GM23338 (cell line): ENCODE measurements around the gene RET.

Source experiments
- CREB1 ChIP-seq: fragments of 250-450 bp; sonication (Bioruptor Pico); IDR thresholded peaks from 2 replicates; pipeline ENCODE4 v1.5.0; 2020; ENCODE audit warnings: low read depth, mild to moderate bottlenecking, moderate library complexity
- EZH2 ChIP-seq: fragments of 200-600 bp; sonication (generic); IDR thresholded peaks from one replicate; pipeline ENCODE4 v1.8.0; 2017; ENCODE audit warnings: antibody characterized with exemption, mild to moderate bottlenecking, low read depth; ENCODE audit not compliant: unreplicated experiment
- EZH2phosphoT487 ChIP-seq: fragments of 200-600 bp; sonication (generic); IDR thresholded peaks from one replicate; pipeline ENCODE4 v1.8.1; 2018; ENCODE audit warnings: antibody characterized with exemption; ENCODE audit not compliant: unreplicated experiment
- JUNB ChIP-seq: IDR thresholded peaks from one replicate; pipeline ENCODE4 v1.6.1; 2016; ENCODE audit warnings: antibody characterized with exemption; ENCODE audit not compliant: unreplicated experiment
- NANOG ChIP-seq: IDR thresholded peaks from 2 replicates; pipeline ENCODE4 v1.6.1; 2016; ENCODE audit warnings: antibody characterized with exemption, borderline replicate concordance
- POLR2AphosphoS5 ChIP-seq: IDR thresholded peaks from 2 replicates; pipeline ENCODE4 v1.6.1; 2016; ENCODE audit warnings: antibody characterized with exemption, low read depth
- REST ChIP-seq: IDR thresholded peaks from one replicate; pipeline ENCODE4 v1.6.1; 2018; ENCODE audit warnings: antibody characterized with exemption; ENCODE audit not compliant: unreplicated experiment
- TF ChIP-seq, protein P1 (sequence below), 2 experiments: fragments of 200-600 bp in 1 of 2; sonication (generic) in 1 of 2; conservative IDR thresholded peaks; 2 replicates each; pipeline versions ENCODE4 v1.5.1 to v1.6.1; 2016 to 2017; ENCODE audit warnings: antibody characterized with exemption in 2 of 2, low read depth in 2 of 2, mild to moderate bottlenecking in 2 of 2, moderate library complexity in 1 of 2

GRCh38 chr10:43048301-43049051, 28.4 kb upstream of the RET start:
- TF ChIP-seq, protein P1, sequence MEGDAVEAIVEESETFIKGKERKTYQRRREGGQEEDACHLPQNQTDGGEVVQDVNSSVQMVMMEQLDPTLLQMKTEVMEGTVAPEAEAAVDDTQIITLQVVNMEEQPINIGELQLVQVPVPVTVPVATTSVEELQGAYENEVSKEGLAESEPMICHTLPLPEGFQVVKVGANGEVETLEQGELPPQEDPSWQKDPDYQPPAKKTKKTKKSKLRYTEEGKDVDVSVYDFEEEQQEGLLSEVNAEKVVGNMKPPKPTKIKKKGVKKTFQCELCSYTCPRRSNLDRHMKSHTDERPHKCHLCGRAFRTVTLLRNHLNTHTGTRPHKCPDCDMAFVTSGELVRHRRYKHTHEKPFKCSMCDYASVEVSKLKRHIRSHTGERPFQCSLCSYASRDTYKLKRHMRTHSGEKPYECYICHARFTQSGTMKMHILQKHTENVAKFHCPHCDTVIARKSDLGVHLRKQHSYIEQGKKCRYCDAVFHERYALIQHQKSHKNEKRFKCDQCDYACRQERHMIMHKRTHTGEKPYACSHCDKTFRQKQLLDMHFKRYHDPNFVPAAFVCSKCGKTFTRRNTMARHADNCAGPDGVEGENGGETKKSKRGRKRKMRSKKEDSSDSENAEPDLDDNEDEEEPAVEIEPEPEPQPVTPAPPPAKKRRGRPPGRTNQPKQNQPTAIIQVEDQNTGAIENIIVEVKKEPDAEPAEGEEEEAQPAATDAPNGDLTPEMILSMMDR (conservative IDR thresholded peaks at IDR 0.05; ENCODE audit: low read depth in 2 of 2), result no peak
- no peak for TF ChIP-seq REST
- TF ChIP-seq POLR2AphosphoS5, result no peak
- TF ChIP-seq EZH2phosphoT487, result no peak
- no peak for TF ChIP-seq NANOG
- no peak for TF ChIP-seq EZH2
- no peak for TF ChIP-seq JUNB
- no peak for TF ChIP-seq CREB1 (CRISPR knock-in tag)
